ENCODE data around the gene FAM227A. TPM values are rescaled to one million over a fixed set of nuclear protein-coding genes. Genes with fewer than 3 reads are reported as not detected.
A peak's percentile ranks its signal among the peaks of the same experiment; 100 is the strongest.

The FAM227A gene
- total RNA-seq, 3 donors from 2014 or later (not counting 1 experiment from before 2014, with no cell fraction given) = 0.07 to 0.29 (median 0.28) TPM

DNA sequence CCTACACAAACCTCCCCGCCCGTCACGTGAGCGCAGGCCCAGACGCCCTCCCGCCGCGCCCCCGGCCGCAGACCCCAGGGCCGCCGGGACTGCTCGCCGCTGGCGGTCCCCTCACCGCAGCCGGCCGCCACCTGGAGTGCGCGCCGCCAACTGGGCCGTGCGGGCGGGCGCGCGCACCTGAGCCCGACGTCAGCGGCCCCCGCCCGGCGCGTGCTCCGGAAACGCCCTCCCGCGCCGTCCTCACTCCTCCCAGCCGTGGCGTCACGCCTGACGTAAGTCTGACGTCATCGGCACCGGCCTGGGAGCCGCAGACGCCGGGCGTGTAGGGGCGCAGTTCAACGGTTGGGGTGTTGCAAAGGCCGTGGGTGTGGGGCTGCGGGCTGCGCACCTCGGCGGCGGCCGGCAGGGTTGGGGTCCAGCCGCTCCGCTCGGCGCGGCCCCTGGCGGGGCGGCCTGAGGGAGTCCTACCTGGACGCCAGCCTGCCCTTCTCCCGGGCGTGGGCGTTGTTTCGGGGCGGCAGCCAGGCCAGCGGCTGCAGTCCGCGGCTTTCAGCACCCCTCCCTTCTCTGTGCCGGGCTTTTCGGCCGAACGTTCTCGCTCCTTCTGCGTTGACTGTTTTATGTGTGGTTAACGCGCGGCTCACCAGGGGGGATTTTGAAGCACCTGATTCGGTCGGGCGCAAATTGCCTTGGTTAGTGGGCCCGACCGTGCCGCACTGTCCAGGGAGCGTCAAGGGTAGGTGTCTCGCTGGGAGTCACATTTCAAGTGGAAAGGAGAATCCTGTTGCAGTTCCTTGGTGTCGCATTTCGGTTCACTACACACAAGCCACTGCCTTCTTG, 44.8 kb upstream of the FAM227A start, which contains the start of gene JOSD1:
Gene JOSD1, minus strand, starts transcription at position 155 of the 840 bp plus-strand sequence. CDS start 956 bp downstream, outside the sequence.
- no peaks in the 10 kb centered on the region for H3K27me3 ChIP-seq (ENCODE audit: control insufficient read depth, insufficient read depth, low read length)
- WGBS (ENCODE audit: insufficient coverage) = under 1% methylated on average over 94 of the region's 94 CpGs
- intact Hi-C loops (cut with micrococcal nuclease) = loop anchor here (2.0 kb wide), 1 partner anchor 20 kb away; the partner anchor contains the start of gene TOMM22
- Mint-ChIP-seq H3K36me3 (peaks cover 6% of the 10 kb centered on the region), H3K27me3 (ENCODE audit: low read depth in 2 of 2) (no peaks in the 10 kb centered on the region), H3K4me1 (peaks cover 51 to 64% of the 10 kb centered on the region in 2 donors), H3K9me3 (no peaks in the 10 kb centered on the region), H3K27ac (peak within 1 kb of the TSS; percentile 97), H3K4me3 (peak within 1 kb of the TSS; percentile 92)
- DNase-seq (peak; percentile 100), ATAC-seq (peak; percentile 46 to 71 (median 55))
- H3K4me1 ChIP-seq (ENCODE audit: control insufficient read depth, insufficient read depth, low read length) = peaks cover 43% of the 10 kb centered on the region
- H3K4me3 ChIP-seq (ENCODE audit: low read length) = peak within 1 kb of the TSS; percentile 66
- no peaks in the 10 kb centered on the region for H3K9me3 ChIP-seq (ENCODE audit: control insufficient read depth, insufficient read depth, low read length)
- TF ChIP-seq, protein P1, sequence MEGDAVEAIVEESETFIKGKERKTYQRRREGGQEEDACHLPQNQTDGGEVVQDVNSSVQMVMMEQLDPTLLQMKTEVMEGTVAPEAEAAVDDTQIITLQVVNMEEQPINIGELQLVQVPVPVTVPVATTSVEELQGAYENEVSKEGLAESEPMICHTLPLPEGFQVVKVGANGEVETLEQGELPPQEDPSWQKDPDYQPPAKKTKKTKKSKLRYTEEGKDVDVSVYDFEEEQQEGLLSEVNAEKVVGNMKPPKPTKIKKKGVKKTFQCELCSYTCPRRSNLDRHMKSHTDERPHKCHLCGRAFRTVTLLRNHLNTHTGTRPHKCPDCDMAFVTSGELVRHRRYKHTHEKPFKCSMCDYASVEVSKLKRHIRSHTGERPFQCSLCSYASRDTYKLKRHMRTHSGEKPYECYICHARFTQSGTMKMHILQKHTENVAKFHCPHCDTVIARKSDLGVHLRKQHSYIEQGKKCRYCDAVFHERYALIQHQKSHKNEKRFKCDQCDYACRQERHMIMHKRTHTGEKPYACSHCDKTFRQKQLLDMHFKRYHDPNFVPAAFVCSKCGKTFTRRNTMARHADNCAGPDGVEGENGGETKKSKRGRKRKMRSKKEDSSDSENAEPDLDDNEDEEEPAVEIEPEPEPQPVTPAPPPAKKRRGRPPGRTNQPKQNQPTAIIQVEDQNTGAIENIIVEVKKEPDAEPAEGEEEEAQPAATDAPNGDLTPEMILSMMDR (IDR thresholded peaks at IDR 0.05) = no peak
- H3K27ac ChIP-seq (ENCODE audit: low read length) = peak within 1 kb of the TSS; percentile 90
- no peaks in the 10 kb centered on the region for H3K36me3 ChIP-seq (ENCODE audit: control insufficient read depth, insufficient read depth, low read length)

DNA sequence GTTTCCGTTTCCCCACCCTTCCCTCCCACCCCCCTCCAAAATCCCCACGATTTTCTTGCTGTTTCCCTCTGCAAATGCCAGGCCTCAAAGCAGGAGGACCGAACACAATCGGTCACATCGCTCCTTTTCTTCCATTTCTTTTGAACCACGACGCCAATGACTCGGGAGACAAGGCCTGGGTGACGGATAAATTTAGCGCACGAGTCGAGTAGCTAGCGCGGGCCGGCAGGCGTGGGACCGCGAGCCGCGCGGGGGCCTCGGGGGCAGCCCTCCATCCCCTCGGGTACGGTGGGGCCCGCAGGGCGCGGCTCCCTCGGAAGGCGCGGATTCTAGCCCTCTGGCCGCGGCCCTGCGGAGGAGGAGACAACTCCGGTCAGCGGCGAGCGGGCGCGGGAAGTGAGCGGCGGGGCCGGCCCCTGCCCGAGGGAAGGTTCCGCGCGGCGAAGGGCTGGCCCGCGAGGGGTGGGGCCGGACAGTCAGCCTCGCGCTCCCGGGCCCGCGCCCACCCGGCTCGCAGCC, 44.1 kb upstream of the FAM227A start:
- Mint-ChIP-seq H3K9me3 (no peaks in the 10 kb centered on the region), H3K27me3 (ENCODE audit: low read depth in 2 of 2) (no peaks in the 10 kb centered on the region), H3K27ac (peak overlapping the region; percentile 97), H3K4me1 (peaks cover 50 to 61% of the 10 kb centered on the region in 2 donors), H3K36me3 (peaks cover 6% of the 10 kb centered on the region), H3K4me3 (peak overlapping the region; percentile 92)
- H3K27me3 ChIP-seq (ENCODE audit: control insufficient read depth, insufficient read depth, low read length) = no peaks in the 10 kb centered on the region
- under 1% methylated on average over 57 of the region's 57 CpGs for WGBS (ENCODE audit: insufficient coverage)
- no peaks in the 10 kb centered on the region for H3K36me3 ChIP-seq (ENCODE audit: control insufficient read depth, insufficient read depth, low read length)
- H3K9me3 ChIP-seq (ENCODE audit: control insufficient read depth, insufficient read depth, low read length) = no peaks in the 10 kb centered on the region
- peak overlapping the region; percentile 43 for H3K4me3 ChIP-seq (ENCODE audit: low read length)
- ATAC-seq (peak in 2 of 3 donors; percentile 22 to 40), DNase-seq (peak in 1 of 2 donors; percentile 67)
- intact Hi-C loops (cut with micrococcal nuclease) = loop anchor here (2.0 kb wide), 1 partner anchor 20 kb away; the partner anchor contains the start of gene TOMM22
- peaks cover 43% of the 10 kb centered on the region for H3K4me1 ChIP-seq (ENCODE audit: control insufficient read depth, insufficient read depth, low read length)
- peak overlapping the region; percentile 83 for H3K27ac ChIP-seq (ENCODE audit: low read length)
- TF ChIP-seq, protein P1 (IDR thresholded peaks at IDR 0.05) = no peak

DNA sequence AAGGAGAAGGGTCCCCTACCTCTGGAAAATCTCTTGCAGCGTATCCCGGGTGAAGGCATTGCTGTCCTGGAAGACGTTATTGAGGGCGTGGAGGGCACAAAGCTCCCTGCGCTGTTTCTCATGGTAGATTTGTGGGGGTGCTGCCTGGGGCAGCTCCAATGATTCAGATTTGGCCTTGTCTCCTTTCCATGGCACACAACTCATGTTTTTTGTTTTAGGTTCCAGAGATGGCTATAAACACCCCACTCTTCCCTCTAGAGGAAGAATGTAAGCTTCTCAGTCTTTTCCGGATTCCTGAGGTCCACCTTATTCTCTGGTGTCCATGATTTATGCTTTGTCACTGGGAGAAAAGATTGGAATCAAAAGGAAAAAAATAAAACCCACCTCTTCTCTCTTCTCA, 43.6 kb upstream of the FAM227A start:
- peak overlapping the region; percentile 97 for H3K27ac Mint-ChIP-seq

More for the DNA sequence above, 43.6 kb upstream of the FAM227A start:
- WGBS (ENCODE audit: insufficient coverage) = 92% methylated on average over 5 of the region's 6 CpGs
- peaks cover 50 to 60% of the 10 kb centered on the region in 2 donors for H3K4me1 Mint-ChIP-seq
- Histone ChIP-seq H3K27me3 (ENCODE audit: control insufficient read depth, insufficient read depth, low read length) (no peaks in the 10 kb centered on the region), H3K4me3 (ENCODE audit: low read length) (peak overlapping the region; percentile 43), H3K36me3 (ENCODE audit: control insufficient read depth, insufficient read depth, low read length) (no peaks in the 10 kb centered on the region), H3K9me3 (ENCODE audit: control insufficient read depth, insufficient read depth, low read length) (no peaks in the 10 kb centered on the region), H3K4me1 (ENCODE audit: control insufficient read depth, insufficient read depth, low read length) (peaks cover 38% of the 10 kb centered on the region), H3K27ac (ENCODE audit: low read length) (peak overlapping the region; percentile 83)
- no peaks in the 10 kb centered on the region for H3K27me3 Mint-ChIP-seq (ENCODE audit: low read depth in 2 of 2)
- H3K9me3 Mint-ChIP-seq = no peaks in the 10 kb centered on the region
- peaks cover 6% of the 10 kb centered on the region for H3K36me3 Mint-ChIP-seq
- H3K4me3 Mint-ChIP-seq = peak overlapping the region; percentile 85
- TF ChIP-seq, protein P1 (IDR thresholded peaks at IDR 0.05) = no peak
- peak in 1 of 2 donors; percentile 28 for DNase-seq
- intact Hi-C loops (cut with micrococcal nuclease) = loop anchor here (2.0 kb wide), 1 partner anchor 19 kb away; the partner anchor contains the start of gene TOMM22
- ATAC-seq = no peak
